AG10803 (cell line): ENCODE measurements around the gene IER5L.

Experiments used
- DNase-seq: peaks from one replicate; pipeline ENCODE4 v3.0.0; 2010; ENCODE audit warnings: low read depth
- H3K4me3 ChIP-seq: 2 replicates; pipeline ENCODE4 v1.5.1; 2011; ENCODE audit warnings: mild to moderate bottlenecking, low read length, control low read depth
- CTCF ChIP-seq: conservative IDR thresholded peaks from 2 replicates; pipeline ENCODE4 v1.5.1; 2011; ENCODE audit warnings: mild to moderate bottlenecking, low read length, control low read depth, inconsistent platforms

Gene IER5L

GRCh38 chr9:129177791-129178567, at the start of gene IER5L:
TSS of gene IER5L (minus strand) at chr9:129178261. CDS start at chr9:129178052, 209 bp downstream.
- H3K4me3 ChIP-seq = peak within 1 kb of the TSS; percentile 94
- TF ChIP-seq CTCF = no peak
- peak; percentile 94 for DNase-seq

- no peak for DNase-seq
- no peak for TF ChIP-seq CTCF
- no peak overlapping the region for H3K4me3 ChIP-seq
Observed at GRCh38 chr9:129227843-129228189, 49.8 kb upstream of the IER5L start.

- DNase-seq = peak; percentile 84
- H3K4me3 ChIP-seq = no peak overlapping the region
- no peak for TF ChIP-seq CTCF
Observed at GRCh38 chr9:129225815-129226214, 47.8 kb upstream of the IER5L start.

GRCh38 chr9:129225490-129225778, 47.4 kb upstream of the IER5L start:
- no peak for TF ChIP-seq CTCF
- DNase-seq = no peak
- no peak overlapping the region for H3K4me3 ChIP-seq

GRCh38 chr9:129224618-129225489, 46.8 kb upstream of the IER5L start:
- no peak overlapping the region for H3K4me3 ChIP-seq
- no peak for DNase-seq
- TF ChIP-seq CTCF = no peak

GRCh38 chr9:129223551-129224208, 45.6 kb upstream of the IER5L start:
- no peak for DNase-seq
- TF ChIP-seq CTCF = no peak
- no peak overlapping the region for H3K4me3 ChIP-seq
